Panc1 (cell line): ENCODE measurements around the gene CHST15. TPM values are rescaled to one million over a fixed set of nuclear protein-coding genes. Genes with fewer than 3 reads are reported as not detected.
"Not testable (repeated sequence)": the region's sequence is repeated elsewhere in the genome, so short reads cannot be mapped to it uniquely, and the experiment has no call there.

Source experiments
- ATAC-seq: fragments of 200-7000 bp; cut with Tn5 transposase; 2 replicates; pipeline ENCODE4 v1.9.1; 2020; ENCODE audit warnings: mild to moderate bottlenecking, moderate library complexity
- BruUV-seq: library from RNA; stranded (reverse); fragments of 400-500 nt; replicated peaks from 2 replicates; lab custom pipeline; 2021; lab: Mats Ljungman, UMichigan
- CTCF ChIA-PET: fragments of 300-600 bp; sonication (Branson Sonifier 250); formaldehyde crosslinking; loops from one replicate; lab custom pipeline; 2022; ENCODE audit warnings: antibody characterized with exemption; lab: Charles Lee
- POLR2A ChIA-PET: fragments of 300-600 bp; sonication (Branson Sonifier 250); formaldehyde crosslinking; loops from one replicate; lab custom pipeline; 2022; ENCODE audit warnings: antibody characterized with exemption; lab: Charles Lee
- DNase-seq: peaks from one replicate; pipeline ENCODE4 v3.0.0-alpha.2; 2010; ENCODE audit warnings: low read depth, low spot score
- H3K27ac ChIP-seq: 2 replicates; pipeline ENCODE4 v1.5.1; 2011; ENCODE audit warnings: mild to moderate bottlenecking, low read length, inconsistent platforms
- H3K27me3 ChIP-seq: fragments of 200-500 bp; sonication (Bioruptor generic); 2 replicates; pipeline ENCODE4 v1.6.0; 2014; ENCODE audit warnings: low read length, inconsistent platforms; ENCODE audit not compliant: control insufficient read depth, insufficient read depth
- H3K36me3 ChIP-seq: fragments of 200-500 bp; sonication (Bioruptor generic); 2 replicates; pipeline ENCODE4 v1.5.1; 2014; ENCODE audit warnings: inconsistent platforms, mild to moderate bottlenecking, low read length, moderate library complexity; ENCODE audit not compliant: control insufficient read depth, insufficient read depth
- H3K4me1 ChIP-seq: 2 replicates; pipeline ENCODE4 v1.5.1; 2011; ENCODE audit warnings: inconsistent platforms, mild to moderate bottlenecking, low read length, moderate library complexity; ENCODE audit not compliant: control insufficient read depth, insufficient read depth
- H3K4me3 ChIP-seq, 2 experiments: 2 replicates each; pipeline ENCODE4 v1.5.1; 2011 to 2012; ENCODE audit warnings: low read depth in 2 of 2, low read length in 2 of 2, mild to moderate bottlenecking in 2 of 2, inconsistent platforms in 1 of 2, moderate library complexity in 1 of 2
- H3K9me3 ChIP-seq: fragments of 200-500 bp; sonication (Bioruptor generic); 2 replicates; pipeline ENCODE4 v1.5.1; 2014; ENCODE audit warnings: low read depth, mild to moderate bottlenecking, inconsistent platforms, low read length, moderate library complexity; ENCODE audit not compliant: control insufficient read depth, insufficient read depth
- POLR2AphosphoS5 ChIP-seq: IDR thresholded peaks from 2 replicates; pipeline ENCODE4 v1.6.1; 2012; ENCODE audit warnings: mild to moderate bottlenecking, low read depth, low read length, moderate library complexity
- REST ChIP-seq, 2 experiments: IDR thresholded peaks; 2 replicates each; pipeline ENCODE4 v1.6.1; 2011 to 2012; ENCODE audit warnings: low read depth in 2 of 2, control low read depth in 1 of 2, low read length in 1 of 2, mild to moderate bottlenecking in 1 of 2, moderate library complexity in 1 of 2; ENCODE audit not compliant: insufficient read depth in 1 of 2
- SIN3A ChIP-seq: IDR thresholded peaks from 2 replicates; pipeline ENCODE4 v1.6.1; 2012; ENCODE audit warnings: low read depth, mild to moderate bottlenecking, low read length, moderate library complexity, borderline replicate concordance; ENCODE audit not compliant: insufficient read depth
- TCF7L2 ChIP-seq: IDR thresholded peaks from 2 replicates; pipeline ENCODE4 v1.6.1; 2011; ENCODE audit warnings: mild to moderate bottlenecking, low read depth, low read length, inconsistent platforms
- in situ Hi-C: cut with HindIII; loops from 2 replicates; pipeline ENCODE4 v1.10.0; 2016; ENCODE audit warnings: low sequenced_read_pairs, low pct_unique_long_range_greater_than_20kb
- intact Hi-C: fragments of 100-400 bp; cut with micrococcal nuclease; formaldehyde crosslinking; loops from one replicate; pipeline ENCODE4 v1.10.0; 2022; ENCODE audit not compliant: unreplicated experiment
- total RNA-seq: library from RNA; stranded (reverse); gene quantifications from one replicate; pipeline ENCODE4 v1.2.1, GENCODE V29; 2021; ENCODE audit not compliant: unreplicated experiment
- TF ChIP-seq, protein P1 (sequence below): fragments of 450-650 bp; IDR thresholded peaks from 2 replicates; pipeline ENCODE4 v1.5.1; 2017; ENCODE audit warnings: mild to moderate bottlenecking

The CHST15 gene
- total RNA-seq, 1 experiment from 2014 or later, result 33.2 TPM

- H3K36me3 ChIP-seq, H3K27me3 ChIP-seq, POLR2A ChIA-PET, in situ Hi-C loops, DNase-seq, BruUV-seq, H3K9me3 ChIP-seq, CTCF ChIA-PET: not testable (repeated sequence)
- Histone ChIP-seq H3K27ac (peak overlapping the region; percentile 74), H3K4me1 (peaks cover 24% of the 10 kb centered on the region), H3K4me3 (peak overlapping the region; percentile 64)
- intact Hi-C loops, result loop anchor here (5.0 kb wide), 2 partner anchors 97 to 293 kb away; no protein-coding TSS in a partner anchor
- TF ChIP-seq TCF7L2, result peak; percentile 28
- peak; percentile 10 for ATAC-seq
These were observed 498 bp upstream of the CHST15 start for GRCh38 chr10:124093774-124094418.

GRCh38 chr10:124092250-124092859, 1.0 kb downstream of the CHST15 start:
- no peaks in the 10 kb centered on the region for H3K9me3 ChIP-seq
- in situ Hi-C loops (no loop called here), intact Hi-C loops (loop anchor here (5.0 kb wide), 2 partner anchors 95 to 295 kb away; no protein-coding TSS in a partner anchor)
- CTCF ChIA-PET, result interaction anchor here (1.3 kb wide), 2 partner anchors 97 to 98 kb away, joined by 5 to 6 read pairs; no protein-coding TSS in a partner anchor
- H3K4me3 ChIP-seq, result peak overlapping the region; percentile 64
- H3K4me1 ChIP-seq, result peaks cover 37% of the 10 kb centered on the region
- H3K36me3 ChIP-seq, result peaks cover 2% of the 10 kb centered on the region; the same call in 1 of the 2 replicates
- H3K27me3 ChIP-seq, result no peaks in the 10 kb centered on the region
- peak overlapping the region; percentile 76 for H3K27ac ChIP-seq
- POLR2A ChIA-PET, result interaction anchor here (0.7 kb wide), 1 partner anchor 67 kb away, joined by 3 read pairs; no protein-coding TSS in a partner anchor
- ATAC-seq (peak; percentile 63), DNase-seq (no peak)
- BruUV-seq, result no TSS peak
- TF ChIP-seq, protein P1, sequence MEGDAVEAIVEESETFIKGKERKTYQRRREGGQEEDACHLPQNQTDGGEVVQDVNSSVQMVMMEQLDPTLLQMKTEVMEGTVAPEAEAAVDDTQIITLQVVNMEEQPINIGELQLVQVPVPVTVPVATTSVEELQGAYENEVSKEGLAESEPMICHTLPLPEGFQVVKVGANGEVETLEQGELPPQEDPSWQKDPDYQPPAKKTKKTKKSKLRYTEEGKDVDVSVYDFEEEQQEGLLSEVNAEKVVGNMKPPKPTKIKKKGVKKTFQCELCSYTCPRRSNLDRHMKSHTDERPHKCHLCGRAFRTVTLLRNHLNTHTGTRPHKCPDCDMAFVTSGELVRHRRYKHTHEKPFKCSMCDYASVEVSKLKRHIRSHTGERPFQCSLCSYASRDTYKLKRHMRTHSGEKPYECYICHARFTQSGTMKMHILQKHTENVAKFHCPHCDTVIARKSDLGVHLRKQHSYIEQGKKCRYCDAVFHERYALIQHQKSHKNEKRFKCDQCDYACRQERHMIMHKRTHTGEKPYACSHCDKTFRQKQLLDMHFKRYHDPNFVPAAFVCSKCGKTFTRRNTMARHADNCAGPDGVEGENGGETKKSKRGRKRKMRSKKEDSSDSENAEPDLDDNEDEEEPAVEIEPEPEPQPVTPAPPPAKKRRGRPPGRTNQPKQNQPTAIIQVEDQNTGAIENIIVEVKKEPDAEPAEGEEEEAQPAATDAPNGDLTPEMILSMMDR, result no peak
- TF ChIP-seq TCF7L2 (no peak), REST (IDR thresholded peaks at IDR 0.05; ENCODE audit: insufficient read depth in 1 of 2, low read depth in 2 of 2, low read length in 1 of 2) (no peak), SIN3A (no peak), POLR2AphosphoS5 (no peak)
